ENCODE data around the gene GNAI2. TPM values are rescaled to one million over a fixed set of nuclear protein-coding genes. Genes with fewer than 3 reads are reported as not detected.

GNAI2 gene
- total and polyA plus RNA-seq, 2 donors (not counting 3 experiments of a cell fraction or from before 2014, with no cell fraction given): 767 to 1,875 TPM

GRCh38 chr3:50304601-50305000 lies 68.6 kb downstream of the GNAI2 start:
- ChIA-PET POLR2A (no interaction called here), CTCF (interaction anchor here (1.0 to 6.6 kb wide), 2 partner anchors 10 to 19 kb away, joined by 5 to 48 read pairs; partner anchors contain the start of gene HYAL2)
- Histone ChIP-seq H3K4me1 (ENCODE audit: control insufficient read depth, extremely low read depth, insufficient read depth, low read length) (peaks cover 15% of the 10 kb centered on the region), H2AFZ (ENCODE audit: low read depth, low read length) (no peak overlapping the region), H4K20me1 (replicated peaks; ENCODE audit: control insufficient read depth, extremely low read depth, insufficient read depth, low read length) (no peaks in the 10 kb centered on the region), H3K36me3 (ENCODE audit: control insufficient read depth in 2 of 2, extremely low read depth in 1 of 2, insufficient read depth in 2 of 2, low read length in 2 of 2) (no peaks in the 10 kb centered on the region), H3K9me1 (replicated peaks; ENCODE audit: control insufficient read depth, extremely low read depth, insufficient read depth, low read length) (no peaks in the 10 kb centered on the region), H3K9ac (replicated peaks; ENCODE audit: extremely low read depth, insufficient read depth, low read length) (no peak overlapping the region), H3K27me3 (ENCODE audit: control insufficient read depth in 2 of 2, insufficient read depth in 2 of 2, low read length in 2 of 2) (no peaks in the 10 kb centered on the region), H3K4me3 (replicated peaks in 1 of 3; ENCODE audit: insufficient read depth in 1 of 3, low read depth in 1 of 3, low read length in 3 of 3) (no peak overlapping the region), H3K79me2 (ENCODE audit: control insufficient read depth, insufficient read depth, low read length) (no peaks in the 10 kb centered on the region), H3K27ac (ENCODE audit: insufficient read depth, low read depth, low read length) (no peak overlapping the region), H3K4me2 (ENCODE audit: insufficient read depth, low read length) (no peak overlapping the region), H3K9me3 (replicated peaks; ENCODE audit: control insufficient read depth, insufficient read depth, low read length) (no peaks in the 10 kb centered on the region)
- intact Hi-C loops (cut with micrococcal nuclease): no loop called here
- DNase-seq (ENCODE audit: low read depth, low spot score) (no peak), FAIRE-seq (peak; percentile 28)
- dilution Hi-C loops (cut with MboI; ENCODE audit: extremely low pct_ligation_motif_present, low sequenced_read_pairs): no loop called here
- no peak for TF ChIP-seq MYC (IDR thresholded peaks at IDR 0.05; ENCODE audit: low read depth, low read length)
- TF ChIP-seq, protein P1, sequence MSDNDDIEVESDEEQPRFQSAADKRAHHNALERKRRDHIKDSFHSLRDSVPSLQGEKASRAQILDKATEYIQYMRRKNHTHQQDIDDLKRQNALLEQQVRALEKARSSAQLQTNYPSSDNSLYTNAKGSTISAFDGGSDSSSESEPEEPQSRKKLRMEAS (IDR thresholded peaks at IDR 0.05; ENCODE audit: insufficient read depth, insufficient read length): no peak
- TF ChIP-seq POLR2AphosphoS5 (IDR thresholded peaks at IDR 0.05; ENCODE audit: insufficient read depth, low read depth, low read length): no peak
- no peak for TF ChIP-seq EZH2 (IDR thresholded peaks at IDR 0.05; ENCODE audit: borderline replicate concordance, low read depth, low read length, severe bottlenecking)
- TF ChIP-seq GATA2 (IDR thresholded peaks at IDR 0.05; ENCODE audit: insufficient read depth, insufficient read length, low read depth, low read length): no peak
- no peak for TF ChIP-seq JUN (IDR thresholded peaks at IDR 0.05; ENCODE audit: borderline replicate concordance, insufficient read depth, insufficient read length, low read depth)
- TF ChIP-seq POLR2A (IDR thresholded peaks at IDR 0.05; ENCODE audit: low read depth, low read length): no peak
- no peak for TF ChIP-seq FOS (IDR thresholded peaks at IDR 0.05; ENCODE audit: borderline replicate concordance, insufficient read depth, low read length)
- no TSS peak for BruUV-seq (replicated peaks)

Small RNA genes within 50 kb of the gene (microRNA-seq; reads per million reads assigned to microRNA genes)
- gene MIR5787 (ENCODE audit: borderline number of aligned reads, borderline replicate concordance): not detected

Small RNA genes within 50 kb of the gene (small RNA-seq; reads per million reads assigned to genes)
- gene MIR5787 (ENCODE audit: insufficient read depth, insufficient read length, low read depth, low replicate concordance): not detected

Other genes with a start within 250 kb of the GNAI2 start
- gene RBM5, start 147.3 kb upstream of the GNAI2 start, total RNA-seq: 188 and 190 TPM in 2 replicates
- gene RBM5, start 147.3 kb upstream of the GNAI2 start, polyA plus RNA-seq: 218 and 281 TPM in 2 replicates
- gene SEMA3F, start 80.9 kb upstream of the GNAI2 start, total RNA-seq: 99.1 and 143 TPM in 2 replicates
- 64.8 and 65.8 TPM in 2 replicates for gene SEMA3F, start 80.9 kb upstream of the GNAI2 start, polyA plus RNA-seq
- gene GNAT1, start 44.6 kb upstream of the GNAI2 start, total RNA-seq: 0.77 and 0.78 TPM in 2 replicates
- gene GNAT1, start 44.6 kb upstream of the GNAI2 start, polyA plus RNA-seq: 0.05 TPM in 1 of 2 replicates, not detected in the other
- 0.60 and 0.65 TPM in 2 replicates for gene SLC38A3, start 30.9 kb upstream of the GNAI2 start, total RNA-seq
- 0.94 and 1.1 TPM in 2 replicates for gene SLC38A3, start 30.9 kb upstream of the GNAI2 start, polyA plus RNA-seq
- 0.97 and 1.5 TPM in 2 replicates for gene SEMA3B, start 32.9 kb downstream of the GNAI2 start, total RNA-seq
- gene SEMA3B, start 32.9 kb downstream of the GNAI2 start, polyA plus RNA-seq: 1.2 and 1.4 TPM in 2 replicates
- gene LSMEM2, start 42.9 kb downstream of the GNAI2 start, total RNA-seq: not detected in 2 replicates
- not detected in 2 replicates for gene LSMEM2, start 42.9 kb downstream of the GNAI2 start, polyA plus RNA-seq
- 109 and 111 TPM in 2 replicates for gene IFRD2, start 56.2 kb downstream of the GNAI2 start, total RNA-seq
- 99.4 and 101 TPM in 2 replicates for gene IFRD2, start 56.2 kb downstream of the GNAI2 start, polyA plus RNA-seq
- 3.8 and 4.8 TPM in 2 replicates for gene HYAL3, start 63.2 kb downstream of the GNAI2 start, total RNA-seq
- 11.5 and 12.8 TPM in 2 replicates for gene HYAL3, start 63.2 kb downstream of the GNAI2 start, polyA plus RNA-seq
- gene NAA80, start 63.2 kb downstream of the GNAI2 start, total RNA-seq: 9.0 and 9.7 TPM in 2 replicates
- 13.1 and 17.7 TPM in 2 replicates for gene NAA80, start 63.2 kb downstream of the GNAI2 start, polyA plus RNA-seq
- gene HYAL1, start 67.4 kb downstream of the GNAI2 start, total RNA-seq: 1.6 and 2.2 TPM in 2 replicates
- gene HYAL1, start 67.4 kb downstream of the GNAI2 start, polyA plus RNA-seq: 3.3 and 3.8 TPM in 2 replicates
- gene HYAL2, start 86.5 kb downstream of the GNAI2 start, total RNA-seq: 266 and 279 TPM in 2 replicates
- 970 and 1,145 TPM in 2 replicates for gene HYAL2, start 86.5 kb downstream of the GNAI2 start, polyA plus RNA-seq
- 30.0 and 31.0 TPM in 2 replicates for gene TUSC2, start 92.0 kb downstream of the GNAI2 start, total RNA-seq
- 84.8 and 89.0 TPM in 2 replicates for gene TUSC2, start 92.0 kb downstream of the GNAI2 start, polyA plus RNA-seq
- 27.0 and 31.9 TPM in 2 replicates for gene RASSF1, start 104.6 kb downstream of the GNAI2 start, total RNA-seq
- gene RASSF1, start 104.6 kb downstream of the GNAI2 start, polyA plus RNA-seq: 52.2 and 59.7 TPM in 2 replicates
- gene ZMYND10, start 109.5 kb downstream of the GNAI2 start, total RNA-seq: 0.38 and 0.51 TPM in 2 replicates
- gene ZMYND10, start 109.5 kb downstream of the GNAI2 start, polyA plus RNA-seq: 0.25 and 0.33 TPM in 2 replicates
- 13.4 and 14.5 TPM in 2 replicates for gene NPRL2, start 114.6 kb downstream of the GNAI2 start, total RNA-seq
- 30.6 and 33.5 TPM in 2 replicates for gene NPRL2, start 114.6 kb downstream of the GNAI2 start, polyA plus RNA-seq
- gene CYB561D2, start 114.7 kb downstream of the GNAI2 start, total RNA-seq: 13.6 and 16.3 TPM in 2 replicates
- gene CYB561D2, start 114.7 kb downstream of the GNAI2 start, polyA plus RNA-seq: 46.0 and 55.8 TPM in 2 replicates
- 43.2 and 44.7 TPM in 2 replicates for gene TMEM115, start 123.3 kb downstream of the GNAI2 start, total RNA-seq
- gene TMEM115, start 123.3 kb downstream of the GNAI2 start, polyA plus RNA-seq: 65.5 and 90.1 TPM in 2 replicates

Data from endothelial cell of umbilical vein (primary cell).